HepG2 (cell line): ENCODE measurements around the gene TBC1D10B. TPM values are rescaled to one million over a fixed set of nuclear protein-coding genes. Genes with fewer than 3 reads are reported as not detected.

ENCODE experiments used
- ARNT ChIP-seq: fragments of 450-650 bp; IDR thresholded peaks from 2 replicates; pipeline ENCODE4 v1.6.1; 2017
- ARNT2 ChIP-seq: sonication (generic); formaldehyde crosslinking; IDR thresholded peaks from 2 replicates; pipeline ENCODE4 v1.8.0; 2022; ENCODE audit warnings: mild to moderate bottlenecking, low read depth, missing genetic modification reagents, moderate library complexity
- CBX2 ChIP-seq, 2 experiments: fragments of 200-600 bp in 1 of 2; sonication (generic); formaldehyde crosslinking in 1 of 2; IDR thresholded peaks; 2 replicates each; pipeline versions ENCODE4 v1.7.0 to v1.8.1; 2018 to 2022; ENCODE audit warnings: low read depth in 2 of 2, low read length in 1 of 2, mild to moderate bottlenecking in 1 of 2, missing genetic modification reagents in 1 of 2
- CC2D1A ChIP-seq: sonication (generic); formaldehyde crosslinking; IDR thresholded peaks from 2 replicates; pipeline ENCODE4 v1.8.1; 2023; ENCODE audit warnings: mild to moderate bottlenecking, missing genetic modification reagents
- MEIS2 ChIP-seq: sonication (generic); formaldehyde crosslinking; IDR thresholded peaks from 2 replicates; pipeline ENCODE4 v1.9.0; 2021; ENCODE audit warnings: mild to moderate bottlenecking, missing genetic modification reagents
- MIER2 ChIP-seq: IDR thresholded peaks from 2 replicates; pipeline ENCODE4 v1.6.1; 2016; ENCODE audit warnings: missing biosample characterization, missing genetic modification reagents
- NFE2L1 ChIP-seq: sonication (generic); formaldehyde crosslinking; IDR thresholded peaks from 2 replicates; pipeline ENCODE4 v1.4.0; 2020; ENCODE audit warnings: missing genetic modification reagents, mild to moderate bottlenecking, borderline replicate concordance
- NR2F1 ChIP-seq, 2 experiments: fragments of 450-650 bp in 1 of 2; formaldehyde crosslinking in 1 of 2; IDR thresholded peaks; 2 replicates each; pipeline versions ENCODE4 v1.5.0 to v1.6.1; 2016 to 2020; ENCODE audit warnings: mild to moderate bottlenecking in 1 of 2, missing compliant biosample characterization in 1 of 2, missing genetic modification reagents in 1 of 2, moderate library complexity in 1 of 2
- RBM39 ChIP-seq: fragments of 200-400 bp; formaldehyde crosslinking; IDR thresholded peaks from one replicate; pipeline ENCODE4 v1.6.1; 2018; ENCODE audit warnings: antibody characterized with exemption, mild to moderate bottlenecking, low read depth, low read length; ENCODE audit not compliant: poor library complexity, severe bottlenecking
- ZNF160 ChIP-seq: sonication (generic); formaldehyde crosslinking; IDR thresholded peaks from 2 replicates; pipeline ENCODE4 v1.8.0; 2022; ENCODE audit warnings: mild to moderate bottlenecking, inconsistent platforms, missing genetic modification reagents
- ZNF614 ChIP-seq: IDR thresholded peaks from 2 replicates; pipeline ENCODE4 v1.6.1; 2018; ENCODE audit warnings: missing biosample characterization, missing genetic modification reagents, inconsistent platforms, borderline replicate concordance
- polyA plus RNA-seq, 8 experiments: library from polyadenylated mRNA; depleted of rRNA in 3 of 8; stranded (reverse) in 7 of 8; unstranded in 1 of 8; fragments of >200 nt; fragmentation: Illumina TruSeq in 4 of 8; extraction: Trizol in 4 of 8; gene quantifications; 2 replicates each; pipeline versions ENCODE4 v1.2.1 to v1.2.3, GENCODE V29; 2011 to 2016; ENCODE audit warnings: low read depth in 4 of 8, missing spikeins in 1 of 8, mixed read lengths in 1 of 8; ENCODE audit not compliant: insufficient read depth in 1 of 8
- total RNA-seq, 5 experiments: library from RNA; depleted of rRNA; stranded (reverse); fragments of >200 nt; fragmentation: Illumina TruSeq; extraction: Trizol; gene quantifications; 2 replicates each; pipeline ENCODE4 v1.2.3, GENCODE V29; 2016; ENCODE audit warnings: low read depth in 1 of 5
- TF ChIP-seq, protein P1 (sequence below): sonication (generic); formaldehyde crosslinking; IDR thresholded peaks from 2 replicates; pipeline ENCODE4 v1.4.0; 2020; ENCODE audit warnings: missing genetic modification reagents, borderline replicate concordance
- TF ChIP-seq, protein P2 (sequence below), 2 experiments: sonication (generic) in 1 of 2; formaldehyde crosslinking in 1 of 2; IDR thresholded peaks; 2 replicates each; pipeline versions ENCODE4 v1.5.1 to v1.6.1; 2011 to 2020; ENCODE audit warnings: borderline replicate concordance in 1 of 2, low read depth in 1 of 2, low read length in 1 of 2, mild to moderate bottlenecking in 1 of 2, missing genetic modification reagents in 1 of 2, moderate library complexity in 1 of 2
- TF ChIP-seq, protein P3 (sequence below): IDR thresholded peaks from 2 replicates; pipeline ENCODE4 v1.6.1; 2016; ENCODE audit warnings: mild to moderate bottlenecking
- TF ChIP-seq, protein P4 (sequence below): sonication (generic); formaldehyde crosslinking; IDR thresholded peaks from 2 replicates; pipeline ENCODE4 v1.4.0; 2020; ENCODE audit warnings: mild to moderate bottlenecking, low read depth, missing genetic modification reagents
- TF ChIP-seq, protein P5 (sequence below): sonication (generic); formaldehyde crosslinking; IDR thresholded peaks from 2 replicates; pipeline ENCODE4 v1.8.1; 2022; ENCODE audit warnings: low read depth, mild to moderate bottlenecking, missing genetic modification reagents

TBC1D10B gene
- total and polyA plus RNA-seq, 2 of the 13 experiments (the other 11 are each of a cell fraction or from before 2014, with no cell fraction given): 15.7 to 24.8 TPM

DNA sequence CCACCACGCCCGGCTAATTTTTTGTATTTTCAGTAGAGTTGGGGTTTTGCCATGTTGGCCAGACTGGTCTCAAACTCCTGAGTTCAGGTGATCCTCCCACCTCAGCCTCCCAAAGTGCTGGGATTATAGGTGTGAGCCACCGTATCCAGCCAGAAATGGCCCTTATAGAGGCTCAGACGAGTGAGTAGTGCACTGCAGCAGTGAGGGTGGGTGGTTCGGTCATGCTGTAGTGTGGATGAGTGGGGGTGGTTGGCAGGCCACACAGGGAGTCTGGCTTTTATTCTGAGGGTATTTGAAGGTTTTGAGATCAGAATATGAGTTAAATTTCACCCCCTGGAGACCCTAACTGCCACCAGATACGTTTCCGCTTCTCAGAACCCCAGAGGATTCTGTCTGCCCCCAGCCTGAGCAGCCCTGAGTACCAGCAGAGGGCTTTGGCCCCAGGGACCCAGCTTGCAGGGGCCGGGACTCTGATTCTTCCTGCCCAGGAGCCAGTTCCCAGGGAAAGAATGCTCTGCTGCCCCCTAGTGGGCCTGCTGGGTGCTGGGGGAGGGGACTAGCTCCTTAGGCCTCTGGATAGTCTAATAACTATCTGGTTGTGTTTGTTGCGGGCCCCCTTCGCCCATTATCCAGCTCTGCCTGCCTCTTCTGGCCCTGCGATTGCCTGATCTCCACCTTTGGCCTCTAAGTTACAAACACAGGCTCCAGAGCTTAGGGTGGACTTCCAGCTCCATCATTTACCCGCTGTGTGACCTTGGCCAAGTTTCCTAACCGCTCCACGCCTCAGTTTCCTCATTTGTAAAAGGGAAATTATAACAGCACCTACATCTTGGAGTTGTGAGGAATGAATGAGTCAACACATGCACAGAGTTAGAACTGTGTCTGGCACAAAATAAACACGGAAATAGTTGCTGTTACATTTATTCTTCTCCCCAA lies 39.1 kb upstream of the TBC1D10B start (continued):
- TF ChIP-seq, protein P1, sequence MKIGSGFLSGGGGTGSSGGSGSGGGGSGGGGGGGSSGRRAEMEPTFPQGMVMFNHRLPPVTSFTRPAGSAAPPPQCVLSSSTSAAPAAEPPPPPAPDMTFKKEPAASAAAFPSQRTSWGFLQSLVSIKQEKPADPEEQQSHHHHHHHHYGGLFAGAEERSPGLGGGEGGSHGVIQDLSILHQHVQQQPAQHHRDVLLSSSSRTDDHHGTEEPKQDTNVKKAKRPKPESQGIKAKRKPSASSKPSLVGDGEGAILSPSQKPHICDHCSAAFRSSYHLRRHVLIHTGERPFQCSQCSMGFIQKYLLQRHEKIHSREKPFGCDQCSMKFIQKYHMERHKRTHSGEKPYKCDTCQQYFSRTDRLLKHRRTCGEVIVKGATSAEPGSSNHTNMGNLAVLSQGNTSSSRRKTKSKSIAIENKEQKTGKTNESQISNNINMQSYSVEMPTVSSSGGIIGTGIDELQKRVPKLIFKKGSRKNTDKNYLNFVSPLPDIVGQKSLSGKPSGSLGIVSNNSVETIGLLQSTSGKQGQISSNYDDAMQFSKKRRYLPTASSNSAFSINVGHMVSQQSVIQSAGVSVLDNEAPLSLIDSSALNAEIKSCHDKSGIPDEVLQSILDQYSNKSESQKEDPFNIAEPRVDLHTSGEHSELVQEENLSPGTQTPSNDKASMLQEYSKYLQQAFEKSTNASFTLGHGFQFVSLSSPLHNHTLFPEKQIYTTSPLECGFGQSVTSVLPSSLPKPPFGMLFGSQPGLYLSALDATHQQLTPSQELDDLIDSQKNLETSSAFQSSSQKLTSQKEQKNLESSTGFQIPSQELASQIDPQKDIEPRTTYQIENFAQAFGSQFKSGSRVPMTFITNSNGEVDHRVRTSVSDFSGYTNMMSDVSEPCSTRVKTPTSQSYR: peak; percentile 92
- no peak for TF ChIP-seq CC2D1A
- TF ChIP-seq, protein P2, sequence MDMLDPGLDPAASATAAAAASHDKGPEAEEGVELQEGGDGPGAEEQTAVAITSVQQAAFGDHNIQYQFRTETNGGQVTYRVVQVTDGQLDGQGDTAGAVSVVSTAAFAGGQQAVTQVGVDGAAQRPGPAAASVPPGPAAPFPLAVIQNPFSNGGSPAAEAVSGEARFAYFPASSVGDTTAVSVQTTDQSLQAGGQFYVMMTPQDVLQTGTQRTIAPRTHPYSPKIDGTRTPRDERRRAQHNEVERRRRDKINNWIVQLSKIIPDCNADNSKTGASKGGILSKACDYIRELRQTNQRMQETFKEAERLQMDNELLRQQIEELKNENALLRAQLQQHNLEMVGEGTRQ (IDR thresholded peaks at IDR 0.05; ENCODE audit: low read depth, low read length): no peak
- TF ChIP-seq, protein P2 (CRISPR knock-in tag; IDR thresholded peaks at IDR 0.05; ENCODE audit: borderline replicate concordance): no peak
- TF ChIP-seq ZNF614: peak; percentile 61; the same call in 1 of the 2 replicates
- TF ChIP-seq, protein P3, sequence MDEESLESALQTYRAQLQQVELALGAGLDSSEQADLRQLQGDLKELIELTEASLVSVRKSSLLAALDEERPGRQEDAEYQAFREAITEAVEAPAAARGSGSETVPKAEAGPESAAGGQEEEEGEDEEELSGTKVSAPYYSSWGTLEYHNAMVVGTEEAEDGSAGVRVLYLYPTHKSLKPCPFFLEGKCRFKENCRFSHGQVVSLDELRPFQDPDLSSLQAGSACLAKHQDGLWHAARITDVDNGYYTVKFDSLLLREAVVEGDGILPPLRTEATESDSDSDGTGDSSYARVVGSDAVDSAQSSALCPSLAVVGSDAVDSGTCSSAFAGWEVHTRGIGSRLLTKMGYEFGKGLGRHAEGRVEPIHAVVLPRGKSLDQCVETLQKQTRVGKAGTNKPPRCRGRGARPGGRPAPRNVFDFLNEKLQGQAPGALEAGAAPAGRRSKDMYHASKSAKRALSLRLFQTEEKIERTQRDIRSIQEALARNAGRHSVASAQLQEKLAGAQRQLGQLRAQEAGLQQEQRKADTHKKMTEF (CRISPR knock-in tag): peak; percentile 73; the same call in 1 of the 2 replicates
- TF ChIP-seq NFE2L1 (CRISPR knock-in tag): 0 out of 2 replicates have a peak, but pooled peaks have one; percentile 21
- no peak for TF ChIP-seq ARNT
- TF ChIP-seq, protein P4, sequence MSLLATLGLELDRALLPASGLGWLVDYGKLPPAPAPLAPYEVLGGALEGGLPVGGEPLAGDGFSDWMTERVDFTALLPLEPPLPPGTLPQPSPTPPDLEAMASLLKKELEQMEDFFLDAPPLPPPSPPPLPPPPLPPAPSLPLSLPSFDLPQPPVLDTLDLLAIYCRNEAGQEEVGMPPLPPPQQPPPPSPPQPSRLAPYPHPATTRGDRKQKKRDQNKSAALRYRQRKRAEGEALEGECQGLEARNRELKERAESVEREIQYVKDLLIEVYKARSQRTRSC (CRISPR knock-in tag): no peak
- no peak for TF ChIP-seq NR2F1 (CRISPR knock-in tag; IDR thresholded peaks at IDR 0.05)
- no peak for TF ChIP-seq ARNT2 (CRISPR knock-in tag)
- 0 out of 2 replicates have a peak, but pooled peaks have one; percentile 46 for TF ChIP-seq ZNF160 (CRISPR knock-in tag)
- peak; percentile 62 for TF ChIP-seq RBM39
- 0 out of 2 replicates have a peak, but pooled peaks have one; percentile 49 for TF ChIP-seq MIER2
- TF ChIP-seq, protein P5, sequence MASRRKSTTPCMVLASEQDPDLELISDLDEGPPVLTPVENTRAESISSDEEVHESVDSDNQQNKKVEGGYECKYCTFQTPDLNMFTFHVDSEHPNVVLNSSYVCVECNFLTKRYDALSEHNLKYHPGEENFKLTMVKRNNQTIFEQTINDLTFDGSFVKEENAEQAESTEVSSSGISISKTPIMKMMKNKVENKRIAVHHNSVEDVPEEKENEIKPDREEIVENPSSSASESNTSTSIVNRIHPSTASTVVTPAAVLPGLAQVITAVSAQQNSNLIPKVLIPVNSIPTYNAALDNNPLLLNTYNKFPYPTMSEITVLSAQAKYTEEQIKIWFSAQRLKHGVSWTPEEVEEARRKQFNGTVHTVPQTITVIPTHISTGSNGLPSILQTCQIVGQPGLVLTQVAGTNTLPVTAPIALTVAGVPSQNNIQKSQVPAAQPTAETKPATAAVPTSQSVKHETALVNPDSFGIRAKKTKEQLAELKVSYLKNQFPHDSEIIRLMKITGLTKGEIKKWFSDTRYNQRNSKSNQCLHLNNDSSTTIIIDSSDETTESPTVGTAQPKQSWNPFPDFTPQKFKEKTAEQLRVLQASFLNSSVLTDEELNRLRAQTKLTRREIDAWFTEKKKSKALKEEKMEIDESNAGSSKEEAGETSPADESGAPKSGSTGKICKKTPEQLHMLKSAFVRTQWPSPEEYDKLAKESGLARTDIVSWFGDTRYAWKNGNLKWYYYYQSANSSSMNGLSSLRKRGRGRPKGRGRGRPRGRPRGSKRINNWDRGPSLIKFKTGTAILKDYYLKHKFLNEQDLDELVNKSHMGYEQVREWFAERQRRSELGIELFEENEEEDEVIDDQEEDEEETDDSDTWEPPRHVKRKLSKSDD (CRISPR knock-in tag): no peak
- no peak for TF ChIP-seq CBX2 (IDR thresholded peaks at IDR 0.05; ENCODE audit: low read depth, low read length)
- TF ChIP-seq CBX2 (CRISPR knock-in tag; IDR thresholded peaks at IDR 0.05; ENCODE audit: low read depth): no peak
- TF ChIP-seq MEIS2: 0 out of 2 replicates have a peak, but pooled peaks have one; percentile 49
